Measurements from ENCODE around the gene MED25.

The MED25 gene

GRCh38 chr19:49832556-49832955, 14.5 kb downstream of the MED25 start:
- Histone ChIP-seq H3K4me3 (no peak overlapping the region), H3K36me3 (replicated peaks) (peaks cover 53% of the 10 kb centered on the region)
- in situ Hi-C loops (cut with MboI; ENCODE audit: low sequenced_read_pairs) = no loop called here

DNA sequence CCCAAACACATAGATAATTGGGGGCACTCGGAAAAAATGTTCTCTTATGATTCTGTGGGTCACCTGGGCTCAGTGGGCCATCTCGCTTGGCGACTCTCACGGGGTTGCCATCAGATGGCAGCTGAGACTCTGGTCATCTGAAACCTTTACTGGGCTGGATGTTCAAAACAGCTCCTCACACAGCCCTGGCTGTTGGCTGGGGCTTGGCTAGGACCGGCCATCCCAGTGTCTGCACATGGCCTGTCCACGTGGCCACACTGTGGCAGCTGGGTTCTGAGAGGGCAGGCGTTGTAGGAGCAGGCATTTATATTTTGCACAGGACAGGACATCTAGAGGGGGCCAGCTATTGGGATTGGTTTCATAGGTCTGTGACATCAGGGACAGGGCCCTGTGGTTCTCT, 15.5 kb downstream of the MED25 start:
- Histone ChIP-seq H3K27me3 (ENCODE audit: low read depth) (no peaks in the 10 kb centered on the region), H3K36me3 (replicated peaks) (peaks cover 59% of the 10 kb centered on the region)
- in situ Hi-C loops (cut with MboI; ENCODE audit: low sequenced_read_pairs) = no loop called here

More at GRCh38 chr19:49832556-49832955, 14.5 kb downstream of the MED25 start:
- no peak for DNase-seq (ENCODE audit: low spot score in 2 of 2)
- Histone ChIP-seq H3K4me1 (no peaks in the 10 kb centered on the region), H3K9me3 (no peaks in the 10 kb centered on the region), H3K27me3 (ENCODE audit: low read depth) (no peaks in the 10 kb centered on the region)

DNA sequence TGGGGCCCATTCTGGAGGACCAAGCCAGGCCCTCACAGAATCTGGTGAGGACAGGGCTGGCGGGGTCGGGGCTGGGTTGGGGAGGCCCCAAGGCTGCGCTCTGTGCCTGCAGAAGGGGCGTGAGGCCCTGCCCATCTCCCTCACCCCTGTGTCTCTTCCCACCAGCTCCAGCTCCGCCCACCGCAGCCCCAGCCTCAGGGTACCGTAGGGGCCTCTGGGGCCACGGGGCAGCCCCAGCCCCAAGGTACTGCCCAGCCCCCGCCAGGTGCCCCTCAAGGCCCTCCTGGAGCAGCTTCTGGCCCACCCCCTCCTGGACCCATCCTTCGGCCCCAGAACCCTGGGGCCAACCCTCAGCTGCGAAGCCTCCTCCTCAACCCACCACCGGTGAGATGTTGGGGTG, 17.5 kb downstream of the MED25 start:
- in situ Hi-C loops (cut with MboI; ENCODE audit: low sequenced_read_pairs) = no loop called here
- Histone ChIP-seq H3K27me3 (ENCODE audit: low read depth) (no peaks in the 10 kb centered on the region), H3K9me3 (no peaks in the 10 kb centered on the region), H3K4me3 (no peak overlapping the region), H3K36me3 (replicated peaks) (peaks cover 72% of the 10 kb centered on the region), H3K4me1 (no peaks in the 10 kb centered on the region)
- no peak for DNase-seq (ENCODE audit: low spot score in 2 of 2)

More for the DNA sequence above, 15.5 kb downstream of the MED25 start:
- no peaks in the 10 kb centered on the region for H3K9me3 ChIP-seq
- H3K4me1 ChIP-seq = no peaks in the 10 kb centered on the region
- no peak overlapping the region for H3K4me3 ChIP-seq
- DNase-seq (ENCODE audit: low spot score in 2 of 2) = no peak

DNA sequence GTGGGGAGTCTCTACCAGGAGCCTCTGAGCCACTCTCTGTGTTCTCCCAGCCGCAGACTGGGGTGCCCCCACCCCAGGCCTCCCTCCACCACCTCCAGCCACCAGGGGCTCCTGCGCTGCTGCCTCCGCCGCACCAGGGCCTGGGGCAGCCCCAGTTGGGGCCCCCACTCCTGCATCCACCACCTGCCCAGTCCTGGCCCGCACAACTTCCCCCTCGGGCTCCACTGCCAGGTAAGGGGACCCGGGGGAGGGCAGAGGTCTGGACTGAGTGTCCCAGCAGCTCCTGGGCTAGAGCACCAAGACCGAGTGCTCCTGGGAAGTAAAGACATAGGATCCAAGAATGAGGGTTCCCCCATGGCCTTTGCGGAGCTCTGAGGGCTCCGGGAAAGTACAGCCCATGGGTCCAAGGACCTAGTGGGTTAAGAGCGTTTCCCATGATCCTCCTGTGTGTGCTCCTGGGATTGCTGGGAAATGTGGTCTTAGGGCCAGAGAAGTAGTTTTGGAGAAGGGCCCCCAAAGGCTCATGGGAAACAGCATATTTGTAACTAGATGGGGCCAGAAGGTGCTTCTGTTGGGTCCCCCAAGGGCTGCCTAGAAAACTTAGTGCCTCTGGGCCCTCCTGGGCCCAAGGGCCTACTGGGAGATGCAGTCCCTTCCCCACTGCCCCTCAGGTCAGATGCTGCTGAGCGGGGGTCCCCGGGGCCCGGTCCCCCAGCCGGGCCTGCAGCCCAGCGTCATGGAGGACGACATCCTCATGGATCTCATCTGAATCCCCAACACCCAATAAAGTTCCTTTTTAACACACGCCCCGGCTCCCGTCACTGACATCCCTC, 18.3 kb downstream of the MED25 start:
- Histone ChIP-seq H3K4me3 (no peak overlapping the region), H3K9me3 (no peaks in the 10 kb centered on the region), H3K36me3 (replicated peaks) (peaks cover 66% of the 10 kb centered on the region), H3K4me1 (no peaks in the 10 kb centered on the region), H3K27me3 (ENCODE audit: low read depth) (no peaks in the 10 kb centered on the region)
- no peak for DNase-seq (ENCODE audit: low spot score in 2 of 2)
- in situ Hi-C loops (cut with MboI; ENCODE audit: low sequenced_read_pairs) = no loop called here

DNA sequence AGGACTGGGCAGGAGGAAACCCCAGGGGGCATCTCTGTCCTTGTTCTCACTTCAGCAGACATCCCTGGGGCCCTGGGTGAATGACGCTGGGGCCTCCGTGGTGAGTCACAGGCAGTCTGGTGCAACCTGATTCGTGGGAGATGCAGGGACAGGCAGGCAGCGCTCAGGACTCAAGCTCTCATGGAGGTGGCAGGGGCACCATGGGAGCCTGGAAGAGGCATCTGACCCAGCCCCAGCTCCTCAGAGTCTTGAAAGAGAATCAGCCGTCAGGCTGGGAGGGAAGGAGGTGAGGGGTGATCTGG, 18.9 kb downstream of the MED25 start:
- no peaks in the 10 kb centered on the region for H3K4me1 ChIP-seq
- H3K9me3 ChIP-seq = no peaks in the 10 kb centered on the region
- H3K36me3 ChIP-seq (replicated peaks) = peaks cover 61% of the 10 kb centered on the region
- H3K4me3 ChIP-seq = no peak overlapping the region
- no peak for DNase-seq (ENCODE audit: low spot score in 2 of 2)
- no peaks in the 10 kb centered on the region for H3K27me3 ChIP-seq (ENCODE audit: low read depth)
- in situ Hi-C loops (cut with MboI; ENCODE audit: low sequenced_read_pairs) = no loop called here

GRCh38 chr19:49837425-49837824, 19.3 kb downstream of the MED25 start:
- Histone ChIP-seq H3K4me1 (no peaks in the 10 kb centered on the region), H3K9me3 (no peaks in the 10 kb centered on the region), H3K27me3 (ENCODE audit: low read depth) (no peaks in the 10 kb centered on the region), H3K4me3 (no peak overlapping the region), H3K36me3 (replicated peaks) (peaks cover 57% of the 10 kb centered on the region)
- DNase-seq (ENCODE audit: low spot score in 2 of 2) = no peak
- in situ Hi-C loops (cut with MboI; ENCODE audit: low sequenced_read_pairs) = no loop called here

DNA sequence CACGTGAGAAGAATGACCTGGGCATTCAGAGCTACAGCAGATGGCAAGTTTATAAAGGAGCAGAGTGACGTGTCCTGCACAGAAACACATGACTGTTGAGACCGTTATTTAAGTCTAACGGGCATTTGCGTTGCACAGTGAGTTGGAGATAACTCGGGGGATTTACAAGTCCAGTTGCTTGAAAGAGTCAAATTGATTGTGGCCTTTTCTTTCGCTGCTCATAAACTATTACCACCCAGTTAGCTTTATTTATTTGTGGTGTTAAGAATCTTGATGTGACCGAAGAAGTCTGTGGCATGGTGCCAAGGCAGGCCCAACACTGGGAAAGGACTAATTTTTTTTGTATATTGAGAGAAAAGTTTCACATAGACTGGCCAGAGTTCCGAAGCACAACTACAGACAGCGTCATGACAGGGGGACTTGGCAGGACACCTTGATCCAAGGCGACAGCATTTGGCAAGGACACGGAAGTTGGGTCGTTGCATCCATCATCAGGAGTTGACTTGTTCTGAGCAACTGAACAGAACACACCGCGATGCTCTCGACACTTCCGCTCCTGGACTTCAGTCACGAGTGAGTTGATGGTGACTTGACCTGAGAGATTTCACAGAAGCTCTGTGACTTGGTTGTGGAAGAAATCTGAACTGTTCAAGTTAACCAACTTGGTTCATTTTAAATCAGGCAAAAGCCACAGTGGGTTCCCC, 20.9 kb downstream of the MED25 start:
- no peak overlapping the region for H3K4me3 ChIP-seq
- in situ Hi-C loops (cut with MboI; ENCODE audit: low sequenced_read_pairs) = no loop called here
- H3K36me3 ChIP-seq (replicated peaks) = peaks cover 46% of the 10 kb centered on the region
- H3K27me3 ChIP-seq (ENCODE audit: low read depth) = no peaks in the 10 kb centered on the region
- no peaks in the 10 kb centered on the region for H3K9me3 ChIP-seq
- DNase-seq (ENCODE audit: low spot score in 2 of 2) = no peak
- H3K4me1 ChIP-seq = no peaks in the 10 kb centered on the region

- in situ Hi-C loops (cut with MboI; ENCODE audit: low sequenced_read_pairs) = no loop called here
Measured at GRCh38 chr19:49839713-49840112, 21.6 kb downstream of the MED25 start.

GRCh38 chr19:49840321-49840720, 22.2 kb downstream of the MED25 start:
- no peaks in the 10 kb centered on the region for H3K4me1 ChIP-seq
- no peak for DNase-seq (ENCODE audit: low spot score in 2 of 2)

More at GRCh38 chr19:49839713-49840112, 21.6 kb downstream of the MED25 start:
- no peaks in the 10 kb centered on the region for H3K4me1 ChIP-seq
- no peak for DNase-seq (ENCODE audit: low spot score in 2 of 2)
- no peaks in the 10 kb centered on the region for H3K9me3 ChIP-seq
- no peak overlapping the region for H3K4me3 ChIP-seq
- H3K27me3 ChIP-seq (ENCODE audit: low read depth) = no peaks in the 10 kb centered on the region
- H3K36me3 ChIP-seq (replicated peaks) = peaks cover 41% of the 10 kb centered on the region

DNA sequence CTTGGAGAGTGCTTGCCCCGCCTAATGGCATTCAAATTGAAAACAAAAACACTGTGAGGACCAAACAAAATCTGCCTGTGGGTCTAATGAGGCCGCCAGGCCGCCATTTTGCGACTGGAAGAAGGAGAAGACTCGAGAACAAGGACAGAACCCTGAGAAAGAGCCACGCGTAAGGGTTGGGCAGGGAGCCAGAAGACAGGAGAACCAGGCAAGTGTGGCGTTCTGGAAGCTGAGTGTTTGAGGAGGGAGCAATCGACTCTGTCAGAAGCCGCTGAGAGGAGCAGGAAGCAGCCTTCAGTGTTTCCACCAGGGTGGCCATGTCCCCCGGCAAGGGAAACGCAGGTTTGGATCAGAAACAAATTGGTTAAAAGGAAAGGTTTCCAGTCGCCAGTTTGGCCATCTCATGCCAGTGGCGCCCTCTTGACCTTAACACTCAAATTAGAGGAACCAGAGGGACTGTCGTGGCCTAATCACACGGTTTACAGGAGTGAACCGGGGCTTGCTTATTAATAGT, 22.7 kb downstream of the MED25 start:
- H3K4me1 ChIP-seq = no peaks in the 10 kb centered on the region
- in situ Hi-C loops (cut with MboI; ENCODE audit: low sequenced_read_pairs) = no loop called here
- DNase-seq (ENCODE audit: low spot score in 2 of 2) = no peak
- peaks cover 36% of the 10 kb centered on the region for H3K36me3 ChIP-seq (replicated peaks)
- no peaks in the 10 kb centered on the region for H3K27me3 ChIP-seq (ENCODE audit: low read depth)
- H3K4me3 ChIP-seq = no peak overlapping the region
- no peaks in the 10 kb centered on the region for H3K9me3 ChIP-seq

More at GRCh38 chr19:49840321-49840720, 22.2 kb downstream of the MED25 start:
- H3K36me3 ChIP-seq (replicated peaks) = peaks cover 37% of the 10 kb centered on the region
- H3K9me3 ChIP-seq = no peaks in the 10 kb centered on the region
- no peaks in the 10 kb centered on the region for H3K27me3 ChIP-seq (ENCODE audit: low read depth)
- in situ Hi-C loops (cut with MboI; ENCODE audit: low sequenced_read_pairs) = no loop called here
- H3K4me3 ChIP-seq = no peak overlapping the region

- no peaks in the 10 kb centered on the region for H3K27me3 ChIP-seq (ENCODE audit: low read depth)
- H3K9me3 ChIP-seq = no peaks in the 10 kb centered on the region
- in situ Hi-C loops (cut with MboI; ENCODE audit: low sequenced_read_pairs) = no loop called here
- DNase-seq (ENCODE audit: low spot score in 2 of 2) = no peak
- no peaks in the 10 kb centered on the region; the same call in 1 of the 2 replicates for H3K4me1 ChIP-seq
- no peak overlapping the region for H3K4me3 ChIP-seq
- H3K36me3 ChIP-seq (replicated peaks) = peaks cover 15% of the 10 kb centered on the region
Measured at GRCh38 chr19:49843265-49843664, 25.2 kb downstream of the MED25 start.

GRCh38 chr19:49844138-49845095, 26.3 kb downstream of the MED25 start:
- Histone ChIP-seq H3K36me3 (replicated peaks) (peaks cover 7% of the 10 kb centered on the region), H3K4me3 (no peak overlapping the region), H3K9me3 (0 out of 2 replicates have a peak, but pooled peaks cover 4% of the 10 kb centered on the region), H3K27me3 (ENCODE audit: low read depth) (no peaks in the 10 kb centered on the region), H3K4me1 (no peaks in the 10 kb centered on the region; the same call in 1 of the 2 replicates)
- DNase-seq (ENCODE audit: low spot score in 2 of 2) = no peak
- in situ Hi-C loops (cut with MboI; ENCODE audit: low sequenced_read_pairs) = no loop called here

- in situ Hi-C loops (cut with MboI; ENCODE audit: low sequenced_read_pairs) = no loop called here
- Histone ChIP-seq H3K4me3 (no peak overlapping the region), H3K27me3 (ENCODE audit: low read depth) (no peaks in the 10 kb centered on the region), H3K9me3 (0 out of 2 replicates have a peak, but pooled peaks cover 4% of the 10 kb centered on the region), H3K4me1 (no peaks in the 10 kb centered on the region; the same call in none of the 2 replicates), H3K36me3 (replicated peaks) (no peaks in the 10 kb centered on the region; the same call in none of the 2 replicates)
- DNase-seq (ENCODE audit: low spot score in 2 of 2) = no peak
Measured at GRCh38 chr19:49845414-49845813, 27.3 kb downstream of the MED25 start.

All from HAP-1 (cell line).